ENCODE results near the gene NDUFA3. TPM values are rescaled to one million over a fixed set of nuclear protein-coding genes. Genes with fewer than 3 reads are reported as not detected.
A peak's percentile ranks its signal among the peaks of the same experiment; 100 is the strongest.

Gene NDUFA3
- total and polyA plus RNA-seq, 2 of the 13 experiments (the other 11 are each of a cell fraction or from before 2014, with no cell fraction given): 31.6 to 75.4 TPM

GRCh38 chr19:54115109-54116063 is 12.7 kb downstream of the NDUFA3 start, which contains the start of the genes PRPF31 and TFPT (continued):
- TF ChIP-seq ZNF280D (CRISPR knock-in tag; IDR thresholded peaks at IDR 0.05) (no peak; the same call in 1 of the 2 replicates), ZNF282 (IDR thresholded peaks at IDR 0.05; ENCODE audit: partially characterized antibody) (no peak), ZNF451 (CRISPR knock-in tag; IDR thresholded peaks at IDR 0.05) (peak; percentile 74; the same call in 1 of the 2 replicates), ZKSCAN1 (IDR thresholded peaks at IDR 0.05; ENCODE audit: low read length) (peak; percentile 94), ZNF790 (CRISPR knock-in tag; IDR thresholded peaks at IDR 0.05; ENCODE audit: borderline replicate concordance) (no peak), ETS1 (CRISPR knock-in tag; IDR thresholded peaks at IDR 0.05) (no peak), THAP7 (CRISPR knock-in tag; IDR thresholded peaks at IDR 0.05) (no peak), GMEB1 (CRISPR knock-in tag; IDR thresholded peaks at IDR 0.05; ENCODE audit: borderline replicate concordance) (peak; percentile 99), SRSF9 (IDR thresholded peaks at IDR 0.05; ENCODE audit: borderline replicate concordance, insufficient read depth, low read depth, low read length, poor library complexity, severe bottlenecking) (no peak), BATF2 (CRISPR knock-in tag; IDR thresholded peaks at IDR 0.05) (no peak), ZNF350 (CRISPR knock-in tag; IDR thresholded peaks at IDR 0.05; ENCODE audit: borderline replicate concordance, low read depth) (peak; percentile 88; the same call in 1 of the 2 replicates), CHD4 (IDR thresholded peaks at IDR 0.05; ENCODE audit: borderline replicate concordance, low read length) (no peak), ATF3 (CRISPR knock-in tag; IDR thresholded peaks at IDR 0.05) (peak; percentile 35; the same call in 1 of the 2 replicates), ESRRA (CRISPR knock-in tag; IDR thresholded peaks at IDR 0.05; ENCODE audit: low read depth) (no peak; the same call in 1 of the 2 replicates), ZNF543 (CRISPR knock-in tag; IDR thresholded peaks at IDR 0.05) (peak; percentile 94), THYN1 (CRISPR knock-in tag; IDR thresholded peaks at IDR 0.05; ENCODE audit: borderline replicate concordance, low read depth) (no peak), ZNF230 (CRISPR knock-in tag; IDR thresholded peaks at IDR 0.05) (peak; percentile 96), BRD4 (CRISPR knock-in tag; IDR thresholded peaks at IDR 0.05) (peak; percentile 65), ISL2 (CRISPR knock-in tag; IDR thresholded peaks at IDR 0.05) (peak; percentile 52), ZNF607 (CRISPR knock-in tag; IDR thresholded peaks at IDR 0.05; ENCODE audit: borderline replicate concordance) (peak; percentile 82; the same call in 1 of the 2 replicates), ARNT (IDR thresholded peaks at IDR 0.05) (no peak)
